Fibroblast of lung (primary cell): Measurements from ENCODE around the gene DPYD. TPM values are rescaled to one million over a fixed set of nuclear protein-coding genes. Genes with fewer than 3 reads are reported as not detected.

Experiments
- DNase-seq, 2 donors: peaks; one replicate each; pipeline versions ENCODE4 v3.0.0 to v3.0.0-alpha.2; 2010; ENCODE audit warnings: low read depth in 2 of 2
- H2AFZ ChIP-seq: 2 replicates; pipeline ENCODE4 v1.5.1; 2012; ENCODE audit warnings: low read length, control low read depth, inconsistent platforms
- H3K27ac ChIP-seq: 2 replicates; pipeline ENCODE4 v1.5.1; 2011; ENCODE audit warnings: low read length, control low read depth; ENCODE audit not compliant: insufficient read depth
- H3K27me3 ChIP-seq: 2 replicates; pipeline ENCODE4 v1.5.1; 2011; ENCODE audit warnings: mild to moderate bottlenecking, low read length; ENCODE audit not compliant: control insufficient read depth, insufficient read depth
- H3K36me3 ChIP-seq: 2 replicates; pipeline ENCODE4 v1.5.1; 2011; ENCODE audit warnings: low read length; ENCODE audit not compliant: control insufficient read depth, insufficient read depth
- H3K4me1 ChIP-seq: 2 replicates; pipeline ENCODE4 v1.5.1; 2011; ENCODE audit warnings: low read length; ENCODE audit not compliant: control insufficient read depth, insufficient read depth; ENCODE audit errors: extremely low read depth
- H3K4me2 ChIP-seq: 2 replicates; pipeline ENCODE4 v1.5.1; 2011; ENCODE audit warnings: low read length, control low read depth; ENCODE audit not compliant: insufficient read depth; ENCODE audit errors: extremely low read depth
- H3K4me3 ChIP-seq, 4 experiments: fragments of 200-600 bp in 1 of 4; sonication (generic) in 1 of 4; replicated peaks in 1 of 4; 2 replicates each; pipeline ENCODE4 v1.5.1; 2011 to 2016; ENCODE audit warnings: low read length in 4 of 4, low read depth in 3 of 4, mild to moderate bottlenecking in 3 of 4, control low read depth in 2 of 4, inconsistent platforms in 1 of 4, mixed read lengths in 1 of 4; ENCODE audit not compliant: insufficient read depth in 1 of 4; ENCODE audit errors: control extremely low read depth in 1 of 4
- H3K79me2 ChIP-seq: 2 replicates; pipeline ENCODE4 v1.5.1; 2012; ENCODE audit warnings: mild to moderate bottlenecking, low read length, inconsistent platforms; ENCODE audit not compliant: control insufficient read depth, insufficient read depth
- H3K9ac ChIP-seq: 2 replicates; pipeline ENCODE4 v1.5.1; 2011; ENCODE audit warnings: mild to moderate bottlenecking, low read length, control low read depth; ENCODE audit not compliant: insufficient read depth
- H3K9me3 ChIP-seq: 2 replicates; pipeline ENCODE4 v1.5.1; 2012; ENCODE audit warnings: low read depth, low read length; ENCODE audit not compliant: control insufficient read depth, insufficient read depth
- H4K20me1 ChIP-seq: 2 replicates; pipeline ENCODE4 v1.5.1; 2011; ENCODE audit warnings: low read length; ENCODE audit not compliant: control insufficient read depth, insufficient read depth; ENCODE audit errors: extremely low read depth
- CTCF ChIP-seq, 2 donors: IDR thresholded peaks in 1 of 2; conservative IDR thresholded peaks in 1 of 2; 1 replicate in 1 of 2; 2 replicates in 1 of 2; pipeline ENCODE4 v1.5.1; 2011 to 2012; ENCODE audit warnings: low read length in 2 of 2, control low read depth in 1 of 2, inconsistent platforms in 1 of 2, low read depth in 1 of 2, mild to moderate bottlenecking in 1 of 2
- EZH2 ChIP-seq: IDR thresholded peaks from 2 replicates; pipeline ENCODE4 v1.5.1; 2012; ENCODE audit warnings: low read length, control low read depth, mild to moderate bottlenecking; ENCODE audit errors: missing control alignments
- polyA plus RNA-seq, 2 donors: library from polyadenylated mRNA; depleted of rRNA in 1 of 2; stranded (reverse) in 1 of 2; unstranded in 1 of 2; fragments of >200 nt; gene quantifications; 2 replicates each; pipeline ENCODE4 v1.2.1, GENCODE V29; 2011 to 2012; ENCODE audit warnings: missing spikeins in 1 of 2
- total RNA-seq: library from RNA; depleted of rRNA; stranded (reverse); fragments of >200 nt; gene quantifications from 2 replicates; pipeline ENCODE4 v1.2.1, GENCODE V29; 2014

The DPYD gene
- total and polyA plus RNA-seq, 2 donors (not counting 1 experiment from before 2014, with no cell fraction given) = 32.0 to 63.1 TPM

- TF ChIP-seq CTCF (conservative IDR thresholded peaks at IDR 0.05 in 1 of 2, IDR thresholded peaks at IDR 0.05 in 1 of 2; ENCODE audit: low read depth in 1 of 2, low read length in 2 of 2) = no peak
- TF ChIP-seq EZH2 = no peak
- Histone ChIP-seq H4K20me1 (no peaks in the 10 kb centered on the region), H3K36me3 (no peaks in the 10 kb centered on the region), H3K4me1 (no peaks in the 10 kb centered on the region), H3K4me2 (no peak overlapping the region), H2AFZ (no peak overlapping the region), H3K9ac (no peak overlapping the region), H3K27ac (no peak overlapping the region), H3K27me3 (no peaks in the 10 kb centered on the region), H3K79me2 (no peaks in the 10 kb centered on the region), H3K9me3 (no peaks in the 10 kb centered on the region), H3K4me3 (no peak overlapping the region)
- no peak for DNase-seq
Measured at GRCh38 chr1:97461782-97462181, 459.1 kb downstream of the DPYD start.

GRCh38 chr1:97457446-97458089 lies 463.3 kb downstream of the DPYD start:
- Histone ChIP-seq H3K27me3 (no peaks in the 10 kb centered on the region), H3K4me2 (no peak overlapping the region), H2AFZ (no peak overlapping the region), H3K9ac (no peak overlapping the region), H3K9me3 (no peaks in the 10 kb centered on the region), H3K36me3 (no peaks in the 10 kb centered on the region), H3K4me1 (no peaks in the 10 kb centered on the region), H3K27ac (no peak overlapping the region), H3K79me2 (no peaks in the 10 kb centered on the region), H4K20me1 (no peaks in the 10 kb centered on the region), H3K4me3 (no peak overlapping the region)
- no peak for TF ChIP-seq EZH2
- no peak for TF ChIP-seq CTCF (conservative IDR thresholded peaks at IDR 0.05 in 1 of 2, IDR thresholded peaks at IDR 0.05 in 1 of 2; ENCODE audit: low read depth in 1 of 2, low read length in 2 of 2)
- peak in 1 of 2 donors; percentile 56 for DNase-seq

GRCh38 chr1:97451944-97452343 lies 468.9 kb downstream of the DPYD start:
- DNase-seq = peak in 1 of 2 donors; percentile 14
- Histone ChIP-seq H3K4me2 (no peak overlapping the region), H3K4me3 (no peak overlapping the region), H2AFZ (no peak overlapping the region), H3K79me2 (no peaks in the 10 kb centered on the region), H3K27me3 (no peaks in the 10 kb centered on the region), H3K36me3 (no peaks in the 10 kb centered on the region), H3K27ac (no peak overlapping the region), H3K9me3 (no peaks in the 10 kb centered on the region), H4K20me1 (no peaks in the 10 kb centered on the region), H3K4me1 (no peaks in the 10 kb centered on the region), H3K9ac (no peak overlapping the region)
- TF ChIP-seq CTCF (conservative IDR thresholded peaks at IDR 0.05 in 1 of 2, IDR thresholded peaks at IDR 0.05 in 1 of 2; ENCODE audit: low read depth in 1 of 2, low read length in 2 of 2) (no peak), EZH2 (no peak)
